Hematopoietic multipotent progenitor cell treated with erythropoietin and hydrocortisone succinate and interleukin-3 and kit ligand, for 6 days (in vitro differentiated cells): ENCODE measurements around the gene AMBN.
A peak's percentile ranks its signal among the peaks of the same experiment; 100 is the strongest.

Experiments
- DNase-seq: peaks from one replicate; pipeline ENCODE4 v3.0.0-alpha.2; 2015

Gene AMBN, protein sequence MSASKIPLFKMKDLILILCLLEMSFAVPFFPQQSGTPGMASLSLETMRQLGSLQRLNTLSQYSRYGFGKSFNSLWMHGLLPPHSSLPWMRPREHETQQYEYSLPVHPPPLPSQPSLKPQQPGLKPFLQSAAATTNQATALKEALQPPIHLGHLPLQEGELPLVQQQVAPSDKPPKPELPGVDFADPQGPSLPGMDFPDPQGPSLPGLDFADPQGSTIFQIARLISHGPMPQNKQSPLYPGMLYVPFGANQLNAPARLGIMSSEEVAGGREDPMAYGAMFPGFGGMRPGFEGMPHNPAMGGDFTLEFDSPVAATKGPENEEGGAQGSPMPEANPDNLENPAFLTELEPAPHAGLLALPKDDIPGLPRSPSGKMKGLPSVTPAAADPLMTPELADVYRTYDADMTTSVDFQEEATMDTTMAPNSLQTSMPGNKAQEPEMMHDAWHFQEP

DNA sequence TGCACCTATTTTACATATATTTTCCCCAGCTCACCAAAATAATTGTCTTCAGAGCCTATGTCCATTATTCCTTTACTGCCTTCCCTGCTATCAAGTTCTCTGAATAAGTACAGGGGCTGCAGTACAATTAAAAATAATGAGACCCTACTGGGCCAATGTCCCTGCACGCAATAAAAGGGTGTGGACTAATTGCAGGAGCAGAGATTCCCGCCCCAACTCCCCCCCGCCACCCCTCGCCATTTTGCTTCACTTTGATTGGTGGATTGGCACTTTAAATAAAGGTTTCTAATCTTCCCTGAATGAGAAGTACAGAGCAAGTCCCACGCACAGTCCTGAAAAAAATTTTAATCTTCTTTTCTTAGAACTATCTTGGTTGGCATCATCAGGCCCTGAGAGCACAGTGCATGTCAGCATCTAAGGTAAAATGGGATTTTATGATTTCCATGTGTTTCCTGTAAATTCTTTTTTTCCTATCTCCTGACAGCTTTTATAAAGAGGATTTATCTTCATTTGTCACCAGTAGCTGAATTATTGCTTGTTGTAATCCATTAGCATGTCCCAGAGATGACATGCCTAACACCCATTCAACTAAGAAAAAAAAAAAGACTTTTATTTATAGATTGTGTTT is at the start of gene AMBN:
Gene AMBN, plus strand, starts transcription at position 302 of the 628 bp plus-strand sequence. Its CDS starts 103 bp downstream, at position 405.
- DNase-seq = no peak

DNA sequence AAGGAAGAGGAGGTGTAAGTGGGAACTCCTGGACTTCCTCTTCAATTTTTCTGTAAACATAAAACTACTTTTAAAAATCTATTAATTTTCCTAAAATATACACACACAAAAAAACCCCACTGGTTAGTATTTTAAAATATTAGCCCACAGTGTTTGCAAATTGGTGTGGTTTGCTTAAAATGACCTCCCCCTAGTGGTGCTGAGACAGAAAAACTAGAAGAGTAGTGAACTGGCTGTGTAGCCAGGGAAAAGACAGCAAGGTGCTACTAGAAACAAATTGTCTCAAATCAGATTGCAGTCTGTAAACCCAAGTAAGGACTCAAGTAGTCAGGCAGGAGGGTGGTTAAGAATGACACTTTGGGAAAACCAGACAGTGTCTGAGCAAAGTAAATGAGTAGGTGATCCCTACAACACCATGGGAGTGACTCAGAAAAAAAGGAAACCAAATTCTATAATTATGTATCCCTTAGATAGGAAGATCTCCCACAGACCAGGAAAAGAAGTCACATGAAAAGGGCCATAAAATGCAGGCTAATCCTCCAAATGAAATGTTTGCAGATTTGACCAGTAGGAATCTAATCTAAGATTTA is 47.7 kb upstream of the AMBN start:
- DNase-seq = peak; percentile 31

DNA sequence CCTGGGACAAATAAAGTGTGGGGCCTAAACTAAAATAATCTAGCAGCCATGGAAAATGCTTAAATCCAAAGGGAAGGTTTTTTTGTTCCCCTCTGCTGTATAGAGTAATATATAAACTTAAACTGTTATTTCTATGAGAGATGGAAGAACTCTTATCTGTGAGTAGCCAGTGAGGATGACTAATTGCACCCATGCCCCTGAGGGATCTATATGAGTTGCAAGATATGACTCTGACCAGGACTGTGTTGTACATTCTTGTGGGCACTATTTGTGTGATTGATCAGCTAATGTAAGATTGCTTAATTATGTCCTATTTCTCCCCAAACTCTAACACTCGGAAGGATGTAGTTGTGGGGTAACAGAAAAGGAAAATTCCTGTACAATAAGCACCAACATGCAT is 35.2 kb upstream of the AMBN start:
- peak; percentile 13 for DNase-seq

DNA sequence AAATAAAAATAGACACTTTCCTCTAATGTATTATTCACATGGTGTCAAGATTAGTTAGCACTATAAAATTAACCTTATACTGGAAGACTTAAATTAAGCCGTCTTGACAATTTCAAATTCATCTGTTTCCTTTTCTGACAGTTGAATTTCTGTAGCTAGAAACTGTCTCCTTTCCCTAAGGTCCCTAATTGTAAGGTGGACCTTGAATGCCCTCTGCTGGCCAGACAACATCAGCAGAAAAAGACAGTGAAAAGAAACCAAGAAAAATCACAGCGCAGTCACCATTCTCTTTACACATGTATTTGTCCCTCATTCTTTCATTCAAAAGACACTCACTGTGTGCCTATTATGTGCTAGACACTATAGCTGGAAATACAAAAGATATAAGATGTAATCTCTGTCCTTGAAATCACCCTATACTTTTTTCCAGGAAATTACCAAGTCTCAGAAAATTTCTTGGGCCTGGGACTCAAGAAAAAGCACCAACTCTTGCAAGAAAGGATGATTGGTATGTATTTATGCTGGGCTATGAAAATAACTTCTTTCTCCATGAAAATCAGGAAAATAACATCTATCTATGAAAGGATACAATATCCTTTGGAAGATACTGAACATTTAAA is 32.7 kb upstream of the AMBN start:
- DNase-seq = peak; percentile 81

DNA sequence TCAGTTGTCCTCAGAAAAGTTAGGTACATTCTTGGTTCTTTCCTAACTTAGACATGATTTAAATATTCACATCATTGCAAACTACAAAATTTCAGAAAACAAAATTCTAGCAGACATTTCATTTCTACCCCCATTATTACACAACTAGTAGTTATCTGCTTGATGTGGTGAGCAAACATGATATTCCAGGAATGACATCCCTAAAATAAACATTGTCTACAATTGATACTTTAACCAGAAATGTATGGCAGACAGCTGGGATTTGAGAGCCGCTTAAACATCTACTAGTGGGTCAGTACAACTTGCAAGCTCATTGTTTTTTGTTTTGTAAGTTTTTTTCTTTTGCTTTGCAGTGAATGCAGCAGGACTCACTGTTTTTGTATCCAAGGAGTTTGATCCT is 32.1 kb upstream of the AMBN start:
- DNase-seq = no peak

DNA sequence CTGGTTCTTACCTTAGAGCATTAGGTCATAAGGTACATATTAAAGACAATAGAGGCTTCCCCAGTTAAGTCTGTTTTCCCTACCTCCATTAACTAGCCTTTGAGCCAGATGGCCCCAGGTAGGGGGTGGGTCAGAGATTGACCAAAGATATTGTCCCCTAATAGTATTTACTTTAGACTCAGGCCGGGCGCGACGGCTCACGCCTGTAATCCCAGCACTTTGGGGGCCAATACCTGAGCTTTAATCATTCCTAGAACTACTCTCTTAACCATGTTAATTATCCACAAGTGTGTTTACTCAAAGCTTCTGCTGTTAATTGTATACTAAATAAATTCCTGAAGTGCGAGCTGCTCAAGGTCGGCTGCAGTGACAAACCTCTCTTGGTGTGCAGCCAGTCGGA is 28.0 kb upstream of the AMBN start:
- no peak for DNase-seq

DNA sequence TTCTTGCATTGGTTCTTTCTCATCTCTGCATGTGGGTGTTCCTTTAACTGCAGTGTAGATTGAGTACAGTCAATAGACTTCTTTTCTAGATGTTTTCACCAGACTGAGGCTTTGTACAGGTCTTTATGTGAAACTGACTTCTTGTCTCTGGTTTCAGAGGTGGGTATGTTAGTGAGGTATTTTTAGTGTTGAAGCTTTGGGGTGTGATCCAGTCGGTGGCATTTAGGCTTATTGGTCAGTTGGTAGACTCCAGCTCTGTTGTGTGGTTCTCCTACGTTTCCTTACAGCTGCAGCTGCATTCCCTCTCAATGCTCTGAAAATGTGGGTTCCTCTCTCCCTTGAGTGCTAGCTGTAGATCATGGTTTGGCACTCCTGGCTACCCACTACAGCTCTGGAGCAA is 21.3 kb upstream of the AMBN start:
- no peak for DNase-seq

DNA sequence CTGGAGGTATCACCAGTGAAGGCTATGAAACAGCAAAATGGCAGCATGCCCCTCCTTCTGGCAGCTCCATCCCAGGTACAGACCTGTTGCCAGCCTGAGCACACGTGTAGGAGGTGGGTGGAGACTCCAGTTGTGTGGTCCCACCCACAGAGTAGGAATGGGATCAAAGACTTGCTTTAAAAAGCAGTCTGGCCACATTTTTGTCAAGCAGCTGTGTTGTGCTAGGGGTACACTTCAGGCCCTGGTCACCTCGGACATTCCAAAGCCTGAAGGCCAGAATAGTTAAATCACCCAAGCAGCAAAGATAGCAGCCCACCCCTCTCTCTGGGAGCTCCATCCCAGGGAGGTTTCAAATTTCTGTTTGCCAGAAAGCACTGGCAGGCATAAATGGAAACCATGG is 20.3 kb upstream of the AMBN start:
- DNase-seq = no peak

DNA sequence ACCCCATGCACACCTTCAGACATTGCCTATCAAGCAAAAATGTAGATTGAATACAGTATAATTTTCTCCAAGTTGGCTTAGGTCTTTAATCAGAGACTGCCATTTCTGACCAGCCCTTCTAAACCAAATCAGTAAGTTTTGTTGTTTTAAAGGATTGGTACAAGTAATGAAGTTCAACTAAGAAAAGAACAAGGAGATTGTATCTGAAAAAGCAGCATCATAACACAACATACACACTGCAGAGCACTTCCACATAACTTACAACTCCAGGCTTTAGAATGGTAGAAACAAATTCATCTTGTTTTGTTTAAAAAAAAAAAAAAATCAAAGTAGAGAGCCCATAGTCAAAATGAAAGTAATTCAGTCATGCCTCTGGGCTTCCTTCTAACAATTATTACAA is 16.1 kb upstream of the AMBN start:
- DNase-seq = no peak

DNA sequence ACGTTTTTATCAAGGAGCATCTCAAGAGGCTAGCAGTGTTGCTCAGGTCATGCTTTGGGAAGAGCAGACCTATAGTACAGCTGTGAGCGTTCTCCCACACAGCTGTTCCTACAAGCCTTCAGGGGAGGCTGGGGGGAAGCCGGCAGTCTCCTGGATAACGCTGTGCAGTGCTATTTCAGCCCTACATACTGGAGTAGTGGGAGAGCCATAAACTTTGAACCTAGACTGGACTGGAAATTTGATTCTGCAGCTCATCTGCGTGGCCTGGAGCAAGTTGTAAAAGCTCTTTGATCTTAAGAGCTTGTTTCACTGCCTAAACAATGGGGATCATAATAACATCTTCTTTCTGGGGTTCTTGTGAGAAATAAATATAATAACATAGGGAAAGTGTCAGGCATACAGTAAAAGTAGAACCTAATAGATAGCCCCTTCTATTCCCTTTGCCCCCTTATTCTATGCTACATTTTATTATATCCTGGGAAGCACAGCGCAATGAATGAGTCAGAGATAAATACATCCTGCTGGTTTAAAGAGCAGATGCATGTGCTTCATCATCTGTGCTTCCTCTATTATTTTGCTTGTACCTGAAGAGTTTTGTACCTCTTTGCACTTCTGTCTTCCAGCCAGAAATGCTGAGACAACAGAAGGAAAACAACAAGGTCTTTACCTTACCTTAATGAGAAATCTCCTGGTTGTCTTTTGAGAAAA is 14.7 kb upstream of the AMBN start:
- DNase-seq = no peak

DNA sequence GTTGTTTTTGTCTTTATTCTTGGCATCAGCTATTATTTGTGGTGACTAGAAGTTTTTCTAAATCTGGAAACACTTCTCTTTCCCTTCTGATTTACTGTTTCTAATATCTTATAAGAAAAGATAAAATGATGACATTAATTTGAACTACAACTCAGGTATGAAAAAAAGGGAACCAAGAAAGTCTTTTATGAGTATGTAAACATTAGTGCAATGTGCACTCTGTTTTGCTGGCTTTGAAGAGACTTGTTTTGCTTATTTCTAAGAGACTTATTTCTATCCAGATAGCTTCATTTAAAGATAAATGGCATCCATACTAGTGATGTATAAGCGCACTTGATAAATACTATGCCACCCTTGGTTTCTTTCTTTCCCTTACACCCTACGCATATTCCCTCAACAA is 10.1 kb upstream of the AMBN start:
- no peak for DNase-seq

DNA sequence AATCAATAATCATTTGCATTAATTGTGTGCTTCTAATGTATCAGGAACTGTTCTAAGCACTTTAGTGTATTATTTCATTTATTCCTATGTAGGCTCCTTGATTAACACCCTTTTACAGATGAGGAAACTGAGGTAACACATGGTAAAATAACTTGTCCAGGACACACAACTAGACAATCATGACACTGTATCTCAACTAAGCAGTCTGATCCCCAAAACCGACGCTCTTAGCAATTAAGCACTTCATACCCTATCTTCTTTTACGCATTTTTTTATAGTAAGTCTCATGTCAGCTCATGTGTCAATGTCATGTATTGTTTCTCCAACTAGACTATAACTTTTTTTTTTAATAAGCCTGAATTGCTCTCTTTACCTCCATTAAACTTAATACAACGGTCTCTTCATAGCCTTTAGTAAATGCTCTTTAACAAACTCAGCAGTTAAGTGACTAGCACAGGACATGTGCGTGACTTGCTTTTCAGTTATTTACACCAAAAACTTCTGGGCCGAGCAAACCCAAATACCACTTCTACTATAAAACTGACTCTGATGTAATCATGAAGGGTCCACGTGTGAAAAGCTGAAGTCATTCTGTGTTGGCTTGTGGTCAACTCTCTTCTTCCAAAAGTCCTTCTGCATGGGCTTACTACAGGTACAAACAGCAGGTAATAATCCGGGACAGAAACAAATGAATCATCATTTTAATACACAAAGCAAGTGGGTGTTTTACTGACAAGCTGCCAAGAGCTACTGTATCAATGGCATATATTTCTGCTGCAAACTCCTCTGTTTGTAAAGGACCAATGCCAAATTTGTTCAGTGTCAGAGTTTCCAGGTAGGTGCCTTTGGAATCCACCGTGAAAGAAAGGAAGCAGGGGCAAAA is 7.9 kb upstream of the AMBN start:
- DNase-seq = no peak

DNA sequence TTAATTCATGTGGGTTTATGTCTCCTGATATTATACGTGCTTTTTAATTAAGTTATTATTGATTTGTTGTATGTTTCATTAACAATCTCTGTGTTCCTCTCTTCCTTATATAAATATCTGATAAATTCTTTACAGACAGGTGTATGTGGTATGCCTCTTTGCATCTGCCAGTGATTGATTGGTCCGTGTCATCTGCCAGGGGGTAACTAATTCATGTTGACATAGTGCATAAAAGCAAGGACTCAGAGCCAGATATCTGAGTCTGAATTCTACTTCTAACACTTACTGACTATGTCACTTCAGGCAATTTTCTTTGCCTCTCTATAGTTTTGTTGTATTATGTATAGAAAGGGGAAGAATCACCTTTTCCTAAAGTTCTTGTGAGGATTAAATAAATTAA is 5.2 kb upstream of the AMBN start:
- no peak for DNase-seq

DNA sequence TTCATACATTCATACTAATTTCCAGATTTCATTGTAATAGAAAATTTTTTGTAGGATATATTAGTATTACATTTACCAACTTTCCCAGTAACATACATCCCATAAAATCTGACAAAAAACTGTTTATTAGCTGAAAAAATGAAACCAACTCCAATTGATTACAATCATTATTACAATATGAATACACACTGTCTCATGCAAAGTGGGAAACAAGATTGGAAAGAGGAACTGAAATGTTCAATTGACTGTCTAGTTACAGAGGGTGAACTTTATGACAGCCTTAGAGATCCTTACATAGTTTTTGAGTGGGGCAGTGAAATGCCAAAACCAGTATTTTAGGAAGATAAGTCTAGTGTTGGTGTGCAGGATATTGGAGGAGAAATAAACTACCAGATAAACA is 2.3 kb upstream of the AMBN start:
- no peak for DNase-seq

DNA sequence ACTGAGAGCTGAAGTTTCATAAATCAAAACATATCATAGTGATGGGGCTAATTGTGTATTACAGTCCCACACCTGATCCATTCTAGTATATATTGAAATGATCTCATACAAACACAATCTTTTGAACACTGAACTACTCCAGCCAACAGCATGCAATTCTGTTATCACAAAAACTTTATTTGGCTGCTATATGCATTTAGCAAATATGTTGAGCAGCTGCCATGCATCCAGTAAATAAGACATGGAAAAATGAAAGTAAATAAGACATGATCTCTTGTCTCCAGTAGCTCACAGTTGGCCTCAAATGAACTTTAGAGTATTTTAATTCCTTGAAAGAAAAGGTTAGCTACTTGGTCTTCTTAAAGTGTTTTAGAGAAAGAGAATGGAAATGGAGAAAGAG is 2.1 kb downstream of the AMBN start:
- no peak for DNase-seq

DNA sequence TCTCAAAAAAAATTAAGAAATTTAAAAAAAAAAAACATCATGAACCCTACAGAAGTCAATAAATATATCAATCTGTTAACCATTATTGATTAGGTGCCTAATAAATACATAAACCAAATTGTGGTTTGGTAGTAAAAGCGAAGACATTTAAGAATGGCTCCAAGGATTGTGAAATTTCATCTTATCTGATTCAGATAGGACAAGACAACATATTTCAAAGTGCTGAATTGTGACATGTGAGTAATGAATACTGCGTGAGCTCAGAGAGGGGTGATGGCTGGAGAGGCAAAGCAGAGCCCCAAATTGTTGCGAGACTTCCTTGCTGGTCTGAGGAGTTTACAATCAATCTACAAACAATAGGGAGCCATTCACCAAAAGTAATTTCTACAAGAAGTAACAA is 8.2 kb downstream of the AMBN start:
- peak; percentile 39 for DNase-seq

DNA sequence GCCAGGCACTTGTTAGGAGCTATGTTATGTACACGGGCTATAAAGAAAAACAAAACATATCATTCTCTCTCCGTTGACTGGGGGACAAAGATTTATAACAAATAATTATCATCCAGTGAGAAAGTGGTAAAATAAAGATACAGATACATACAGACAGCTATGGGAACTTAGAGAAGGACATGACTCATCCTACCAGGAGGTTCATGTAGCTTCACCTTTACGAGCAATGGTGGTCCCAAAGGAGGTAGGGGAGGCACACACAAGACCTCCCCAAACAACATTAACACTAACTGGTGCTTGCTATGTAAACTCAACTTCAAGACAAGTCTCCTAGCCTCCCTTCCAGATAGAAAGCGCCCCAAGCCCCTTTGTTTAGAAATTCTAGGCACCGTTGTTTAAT is 8.9 kb downstream of the AMBN start:
- no peak for DNase-seq

DNA sequence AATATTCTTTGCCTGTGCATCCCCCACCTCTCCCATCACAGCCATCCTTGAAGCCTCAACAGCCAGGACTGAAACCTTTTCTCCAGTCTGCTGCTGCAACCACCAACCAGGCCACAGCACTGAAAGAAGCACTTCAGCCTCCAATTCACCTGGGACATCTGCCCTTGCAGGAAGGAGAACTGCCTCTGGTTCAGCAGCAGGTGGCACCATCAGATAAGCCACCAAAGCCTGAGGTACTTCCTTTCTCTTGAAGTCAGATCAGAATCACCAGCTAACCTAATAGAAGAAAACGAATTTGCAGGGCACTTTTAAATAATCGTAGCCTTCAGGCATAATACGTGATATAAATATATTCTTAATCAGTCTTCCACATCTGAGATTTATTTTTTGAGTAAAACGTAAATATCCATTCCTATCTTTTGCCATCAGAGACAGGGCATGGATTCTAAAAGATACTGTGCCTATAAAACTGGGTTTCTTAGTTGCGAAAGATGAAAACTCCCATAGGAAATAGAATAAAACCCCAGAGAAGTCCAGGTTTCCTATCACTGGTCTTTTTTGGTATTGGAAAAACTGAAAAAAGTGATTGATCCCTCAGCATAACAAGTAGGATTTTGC is 9.5 kb downstream of the AMBN start:
- peak; percentile 83 for DNase-seq

DNA sequence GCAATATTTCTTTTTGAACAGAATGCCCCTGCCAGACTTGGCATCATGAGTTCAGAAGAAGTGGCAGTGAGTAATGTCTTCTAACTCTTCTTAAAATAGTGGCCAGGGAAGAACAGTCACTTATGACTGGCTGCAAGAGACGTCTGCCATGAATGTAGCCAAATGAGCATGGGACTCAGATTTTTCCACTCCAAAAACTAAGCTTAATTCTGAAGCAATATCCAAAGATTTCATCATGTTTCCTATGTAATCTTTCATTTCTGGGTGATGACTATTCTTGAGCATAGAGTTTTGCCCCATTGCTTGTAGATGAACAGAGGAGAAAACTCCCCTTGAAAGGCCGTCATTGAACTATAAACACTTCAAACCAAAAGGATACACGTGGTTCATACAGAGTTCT is 11.8 kb downstream of the AMBN start:
- no peak for DNase-seq

DNA sequence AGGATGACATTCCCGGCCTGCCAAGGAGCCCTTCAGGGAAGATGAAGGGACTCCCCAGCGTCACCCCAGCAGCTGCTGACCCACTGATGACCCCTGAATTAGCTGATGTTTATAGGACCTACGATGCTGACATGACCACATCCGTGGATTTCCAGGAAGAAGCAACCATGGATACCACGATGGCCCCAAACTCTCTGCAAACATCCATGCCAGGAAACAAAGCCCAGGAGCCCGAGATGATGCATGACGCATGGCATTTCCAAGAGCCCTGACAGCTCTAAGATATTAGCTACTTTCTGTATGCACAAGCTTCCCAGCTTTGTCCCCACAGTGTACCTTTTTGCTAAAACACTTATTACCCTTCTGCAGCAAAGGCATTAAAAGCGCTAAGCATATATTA is 14.4 kb downstream of the AMBN start:
- no peak for DNase-seq

DNA sequence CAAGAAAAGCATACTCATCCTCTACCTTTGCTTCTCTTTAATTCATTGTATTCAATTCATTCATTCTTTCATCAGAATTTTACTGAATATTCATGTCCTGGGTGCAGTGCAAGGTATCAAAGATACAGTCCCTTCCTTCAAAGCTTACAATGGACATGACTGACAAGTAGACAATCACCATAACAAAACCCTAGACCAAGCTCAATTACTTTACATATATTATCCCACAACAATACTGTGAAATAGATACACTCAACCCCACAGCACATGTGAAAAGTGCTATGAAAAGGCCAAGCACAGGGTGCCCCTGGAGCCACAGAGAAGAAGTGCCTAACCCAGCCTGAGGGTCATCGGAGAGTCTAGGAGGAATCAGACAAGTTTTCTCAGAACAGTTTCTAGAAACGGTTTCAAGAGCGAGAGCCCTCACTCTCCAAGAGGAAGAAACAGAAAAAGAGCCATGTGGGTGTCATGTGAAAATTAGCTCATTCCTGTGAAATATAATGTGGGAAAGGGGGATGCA is 15.3 kb downstream of the AMBN start:
- DNase-seq = no peak
